ENCODE results near the gene KCTD21. TPM values are rescaled to one million over a fixed set of nuclear protein-coding genes. Genes with fewer than 3 reads are reported as not detected.

The KCTD21 gene
- total and polyA plus RNA-seq, 2 experiments from 2014 or later: 4.7 to 8.2 TPM

DNA sequence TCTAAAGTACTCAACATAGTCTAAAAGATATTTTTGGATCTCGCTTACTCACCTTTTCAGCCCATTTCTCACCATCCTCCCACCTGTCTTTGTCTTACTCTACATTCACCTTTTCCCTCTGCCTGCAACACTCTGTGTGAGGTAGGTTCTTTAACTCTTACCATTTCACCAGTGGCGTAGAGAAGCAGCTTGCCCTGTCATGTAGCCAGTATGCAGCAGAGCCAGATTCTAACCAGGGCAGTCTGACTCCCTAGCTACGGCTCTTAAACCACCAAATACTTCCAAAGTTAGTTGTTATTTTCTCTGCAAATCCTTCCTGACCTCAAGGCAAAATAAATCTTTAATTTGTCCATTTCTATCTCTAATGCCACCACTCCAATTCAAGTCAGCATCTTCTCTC is 56.5 kb downstream of the KCTD21 start:
- TF ChIP-seq EZH2phosphoT487 (IDR thresholded peaks at IDR 0.05; ENCODE audit: low read depth, severe bottlenecking, unreplicated experiment): no peak
- no peak for TF ChIP-seq EZH2 (IDR thresholded peaks at IDR 0.05; ENCODE audit: borderline replicate concordance)
- TF ChIP-seq, protein P1, sequence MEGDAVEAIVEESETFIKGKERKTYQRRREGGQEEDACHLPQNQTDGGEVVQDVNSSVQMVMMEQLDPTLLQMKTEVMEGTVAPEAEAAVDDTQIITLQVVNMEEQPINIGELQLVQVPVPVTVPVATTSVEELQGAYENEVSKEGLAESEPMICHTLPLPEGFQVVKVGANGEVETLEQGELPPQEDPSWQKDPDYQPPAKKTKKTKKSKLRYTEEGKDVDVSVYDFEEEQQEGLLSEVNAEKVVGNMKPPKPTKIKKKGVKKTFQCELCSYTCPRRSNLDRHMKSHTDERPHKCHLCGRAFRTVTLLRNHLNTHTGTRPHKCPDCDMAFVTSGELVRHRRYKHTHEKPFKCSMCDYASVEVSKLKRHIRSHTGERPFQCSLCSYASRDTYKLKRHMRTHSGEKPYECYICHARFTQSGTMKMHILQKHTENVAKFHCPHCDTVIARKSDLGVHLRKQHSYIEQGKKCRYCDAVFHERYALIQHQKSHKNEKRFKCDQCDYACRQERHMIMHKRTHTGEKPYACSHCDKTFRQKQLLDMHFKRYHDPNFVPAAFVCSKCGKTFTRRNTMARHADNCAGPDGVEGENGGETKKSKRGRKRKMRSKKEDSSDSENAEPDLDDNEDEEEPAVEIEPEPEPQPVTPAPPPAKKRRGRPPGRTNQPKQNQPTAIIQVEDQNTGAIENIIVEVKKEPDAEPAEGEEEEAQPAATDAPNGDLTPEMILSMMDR (IDR thresholded peaks at IDR 0.05; ENCODE audit: poor library complexity): no peak

DNA sequence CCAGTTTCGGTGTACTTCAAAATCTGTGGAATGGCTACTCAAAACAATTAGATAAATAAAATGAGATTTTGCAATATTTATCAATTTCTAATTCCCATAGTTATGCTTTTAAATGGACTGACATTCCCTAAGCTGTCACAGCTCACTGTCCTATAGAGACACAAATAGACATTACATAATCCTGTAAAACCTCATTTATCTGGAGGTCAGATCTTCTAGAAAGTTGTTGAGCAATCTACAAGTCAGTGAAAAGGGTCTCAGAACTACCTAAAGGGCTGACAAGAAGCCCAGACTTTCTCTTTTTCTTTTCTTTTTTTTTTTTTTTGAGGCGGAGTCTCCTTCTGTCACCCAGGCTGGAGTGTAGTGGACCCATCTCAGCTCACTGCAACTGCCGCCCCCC is 61.0 kb downstream of the KCTD21 start:
- Histone ChIP-seq H3K4me1 (ENCODE audit: insufficient read depth) (no peaks in the 10 kb centered on the region), H3K9me3 (ENCODE audit: low read depth) (no peaks in the 10 kb centered on the region), H3K27ac (no peak overlapping the region), H4K20me1 (ENCODE audit: insufficient read depth, poor library complexity, severe bottlenecking) (no peaks in the 10 kb centered on the region), H3K27me3 (no peaks in the 10 kb centered on the region), H3K9me2 (replicated peaks; ENCODE audit: insufficient read depth) (no peaks in the 10 kb centered on the region), H3K4me2 (no peak overlapping the region), H2AFZ (no peak overlapping the region), H3K36me3 (replicated peaks; ENCODE audit: insufficient read depth, low read depth) (no peaks in the 10 kb centered on the region), H3K4me3 (no peak overlapping the region), H3K79me2 (no peaks in the 10 kb centered on the region)
- TF ChIP-seq, protein P1 (IDR thresholded peaks at IDR 0.05; ENCODE audit: poor library complexity): no peak
- TF ChIP-seq EZH2phosphoT487 (IDR thresholded peaks at IDR 0.05; ENCODE audit: low read depth, severe bottlenecking, unreplicated experiment): no peak
- no peak for TF ChIP-seq EZH2 (IDR thresholded peaks at IDR 0.05; ENCODE audit: borderline replicate concordance)
- 100% methylated on average over 2 of the region's 3 CpGs for WGBS (ENCODE audit: low lambda C conversion rate, missing lambda C conversion rate)
- DNase-seq (ENCODE audit: low spot score): no peak

More for the DNA sequence above, 56.5 kb downstream of the KCTD21 start:
- H3K27ac ChIP-seq: no peak overlapping the region
- no peak for DNase-seq (ENCODE audit: low spot score)
- no peak overlapping the region for H2AFZ ChIP-seq
- no peaks in the 10 kb centered on the region for H3K36me3 ChIP-seq (replicated peaks; ENCODE audit: insufficient read depth, low read depth)
- H3K4me3 ChIP-seq: no peak overlapping the region
- WGBS (ENCODE audit: low lambda C conversion rate, missing lambda C conversion rate): 97% methylated on average over 3 of the region's 3 CpGs
- H3K79me2 ChIP-seq: peaks cover 7% of the 10 kb centered on the region
- H3K9me3 ChIP-seq (ENCODE audit: low read depth): no peaks in the 10 kb centered on the region
- H3K9me2 ChIP-seq (replicated peaks; ENCODE audit: insufficient read depth): no peaks in the 10 kb centered on the region
- no peak overlapping the region for H3K4me2 ChIP-seq
- no peaks in the 10 kb centered on the region for H3K27me3 ChIP-seq
- H3K4me1 ChIP-seq (ENCODE audit: insufficient read depth): no peaks in the 10 kb centered on the region
- H4K20me1 ChIP-seq (ENCODE audit: insufficient read depth, poor library complexity, severe bottlenecking): no peaks in the 10 kb centered on the region

Small RNA genes lying within 50 kb of the gene (small RNA-seq; reads per million reads assigned to genes)
- not detected for gene RNU6-126P

Other genes with a start within 250 kb of the KCTD21 start
- gene INTS4, start 194.0 kb downstream of the KCTD21 start, total RNA-seq: 22.7 and 28.0 TPM in 2 replicates
- 19.2 and 24.0 TPM in 2 replicates for gene INTS4, start 194.0 kb downstream of the KCTD21 start, polyA plus RNA-seq
- 6.0 TPM in 2 replicates for gene KCTD14, start 165.3 kb downstream of the KCTD21 start, total RNA-seq
- gene KCTD14, start 165.3 kb downstream of the KCTD21 start, polyA plus RNA-seq: 8.1 and 8.7 TPM in 2 replicates
- 0.17 TPM in 1 of 2 replicates, not detected in the other for gene THRSP, start 124.8 kb downstream of the KCTD21 start, total RNA-seq
- 0.13 and 0.17 TPM in 2 replicates for gene THRSP, start 124.8 kb downstream of the KCTD21 start, polyA plus RNA-seq
- 107 and 115 TPM in 2 replicates for gene NDUFC2, start 108.8 kb downstream of the KCTD21 start, total RNA-seq
- 442 and 481 TPM in 2 replicates for gene NDUFC2, start 108.8 kb downstream of the KCTD21 start, polyA plus RNA-seq
- gene ALG8, start 49.0 kb downstream of the KCTD21 start, total RNA-seq: 43.1 and 66.8 TPM in 2 replicates
- gene ALG8, start 49.0 kb downstream of the KCTD21 start, polyA plus RNA-seq: 62.0 and 74.3 TPM in 2 replicates
- 4.5 and 7.3 TPM in 2 replicates for gene USP35, start 293 bp upstream of the KCTD21 start, total RNA-seq
- gene USP35, start 293 bp upstream of the KCTD21 start, polyA plus RNA-seq: 2.9 and 4.7 TPM in 2 replicates
- 10.2 TPM in 2 replicates for gene GAB2, start 229.2 kb upstream of the KCTD21 start, total RNA-seq
- 4.9 and 7.8 TPM in 2 replicates for gene GAB2, start 229.2 kb upstream of the KCTD21 start, polyA plus RNA-seq

Data from hepatocyte (in vitro differentiated cells).